Loucy (cell line): ENCODE measurements around the gene ADCY5.

Experiments used
- H2AFZ ChIP-seq: fragments of 200-600 bp; sonication (generic); 2 replicates; pipeline ENCODE4 v1.6.0; 2016; ENCODE audit warnings: antibody characterized with exemption, mild to moderate bottlenecking, low read length, moderate library complexity
- H3F3A ChIP-seq: fragments of 200-600 bp; 2 replicates; pipeline ENCODE4 v1.6.0; 2016; ENCODE audit warnings: antibody characterized with exemption, low read depth, mild to moderate bottlenecking
- H3K27me3 ChIP-seq: fragments of 200-600 bp; sonication (generic); 2 replicates; pipeline ENCODE4 v1.6.1; 2014; ENCODE audit warnings: low read length, mild to moderate bottlenecking; ENCODE audit not compliant: insufficient read depth, poor library complexity, severe bottlenecking
- H3K36me3 ChIP-seq: fragments of 200-600 bp; sonication (generic); 2 replicates; pipeline ENCODE4 v1.6.1; 2016; ENCODE audit warnings: low read length; ENCODE audit not compliant: insufficient read depth
- H3K4me1 ChIP-seq: fragments of 200-600 bp; sonication (generic); 2 replicates; pipeline ENCODE4 v1.5.1; 2014; ENCODE audit warnings: low read length, mild to moderate bottlenecking; ENCODE audit not compliant: insufficient read depth, poor library complexity, severe bottlenecking
- H3K4me2 ChIP-seq: fragments of 200-600 bp; sonication (generic); 2 replicates; pipeline ENCODE4 v1.6.0; 2014; ENCODE audit warnings: antibody characterized with exemption, low read length, low read depth, mild to moderate bottlenecking; ENCODE audit not compliant: poor library complexity, severe bottlenecking
- H3K4me3 ChIP-seq: fragments of 200-600 bp; sonication (generic); 2 replicates; pipeline ENCODE4 v1.5.1; 2014; ENCODE audit warnings: low read length, mild to moderate bottlenecking, mixed read lengths; ENCODE audit not compliant: poor library complexity, severe bottlenecking
- H3K79me2 ChIP-seq: fragments of 200-600 bp; sonication (generic); 2 replicates; pipeline ENCODE4 v1.6.1; 2014; ENCODE audit warnings: low read length; ENCODE audit not compliant: insufficient read depth
- H3K9ac ChIP-seq: fragments of 200-600 bp; sonication (generic); 2 replicates; pipeline ENCODE4 v1.6.0; 2014; ENCODE audit warnings: mild to moderate bottlenecking, low read depth, low read length, moderate library complexity; ENCODE audit not compliant: poor library complexity, severe bottlenecking
- H3K9me2 ChIP-seq: fragments of 200-600 bp; sonication (generic); replicated peaks from 2 replicates; pipeline ENCODE4 v1.6.1; 2016; ENCODE audit warnings: low read depth, low read length, mixed read lengths
- H3K9me3 ChIP-seq: fragments of 200-600 bp; sonication (generic); 2 replicates; pipeline ENCODE4 v1.6.1; 2014; ENCODE audit warnings: mild to moderate bottlenecking, antibody characterized with exemption, low read length, low read depth; ENCODE audit not compliant: insufficient read depth
- H4K20me1 ChIP-seq: fragments of 200-600 bp; sonication (generic); 2 replicates; pipeline ENCODE4 v1.6.0; 2014; ENCODE audit warnings: antibody characterized with exemption, low read length, mild to moderate bottlenecking; ENCODE audit not compliant: insufficient read depth, poor library complexity, severe bottlenecking
- CTCF ChIP-seq: fragments of 200-600 bp; sonication (generic); conservative IDR thresholded peaks from 2 replicates; pipeline ENCODE4 v1.5.1; 2014; ENCODE audit warnings: mild to moderate bottlenecking, antibody characterized with exemption, low read length
- EZH2phosphoT487 ChIP-seq: fragments of 200-600 bp; IDR thresholded peaks from 2 replicates; pipeline ENCODE4 v1.6.1; 2018; ENCODE audit warnings: antibody characterized with exemption, mild to moderate bottlenecking, moderate library complexity, borderline replicate concordance

ADCY5 gene

DNA sequence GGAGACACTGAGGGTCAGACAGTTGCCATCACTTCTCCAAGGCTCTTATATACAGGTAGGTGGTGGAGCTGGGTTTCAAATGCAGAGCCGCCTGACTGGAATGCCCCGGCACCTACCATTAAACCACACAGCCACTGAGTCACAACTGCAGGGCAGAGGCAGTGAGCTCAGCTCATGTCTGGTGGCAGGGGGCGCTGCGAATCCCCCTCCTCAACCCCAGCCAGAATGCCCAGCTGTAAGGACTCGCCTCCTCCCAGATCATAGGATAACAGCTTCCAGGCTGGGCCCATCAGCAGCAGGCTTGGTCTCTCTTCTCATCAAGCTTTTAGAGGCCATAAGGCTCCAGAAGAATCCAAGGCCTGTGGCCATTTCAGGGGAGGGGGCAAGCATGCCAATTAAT is 26.4 kb downstream of the ADCY5 start:
- Histone ChIP-seq H2AFZ (no peak overlapping the region), H3K79me2 (no peaks in the 10 kb centered on the region), H3K27me3 (no peaks in the 10 kb centered on the region), H3F3A (no peaks in the 10 kb centered on the region), H3K9me2 (no peaks in the 10 kb centered on the region), H3K36me3 (no peaks in the 10 kb centered on the region), H3K9me3 (no peaks in the 10 kb centered on the region), H3K4me2 (no peak overlapping the region), H3K4me3 (no peak overlapping the region), H3K4me1 (peaks cover 6% of the 10 kb centered on the region), H4K20me1 (no peaks in the 10 kb centered on the region), H3K9ac (no peak overlapping the region)
- no peak for TF ChIP-seq CTCF
- no peak for TF ChIP-seq EZH2phosphoT487

- Histone ChIP-seq H3K4me3 (no peak overlapping the region), H3K9me2 (no peaks in the 10 kb centered on the region), H3K79me2 (no peaks in the 10 kb centered on the region), H3F3A (no peaks in the 10 kb centered on the region), H4K20me1 (no peaks in the 10 kb centered on the region), H3K27me3 (no peaks in the 10 kb centered on the region), H3K36me3 (no peaks in the 10 kb centered on the region), H3K9ac (no peak overlapping the region), H2AFZ (no peak overlapping the region), H3K4me1 (peaks cover 6% of the 10 kb centered on the region), H3K4me2 (peak overlapping the region; percentile 19), H3K9me3 (no peaks in the 10 kb centered on the region)
- TF ChIP-seq CTCF (no peak), EZH2phosphoT487 (no peak)
Observed at GRCh38 chr3:123421353-123422174, 27.3 kb downstream of the ADCY5 start.

DNA sequence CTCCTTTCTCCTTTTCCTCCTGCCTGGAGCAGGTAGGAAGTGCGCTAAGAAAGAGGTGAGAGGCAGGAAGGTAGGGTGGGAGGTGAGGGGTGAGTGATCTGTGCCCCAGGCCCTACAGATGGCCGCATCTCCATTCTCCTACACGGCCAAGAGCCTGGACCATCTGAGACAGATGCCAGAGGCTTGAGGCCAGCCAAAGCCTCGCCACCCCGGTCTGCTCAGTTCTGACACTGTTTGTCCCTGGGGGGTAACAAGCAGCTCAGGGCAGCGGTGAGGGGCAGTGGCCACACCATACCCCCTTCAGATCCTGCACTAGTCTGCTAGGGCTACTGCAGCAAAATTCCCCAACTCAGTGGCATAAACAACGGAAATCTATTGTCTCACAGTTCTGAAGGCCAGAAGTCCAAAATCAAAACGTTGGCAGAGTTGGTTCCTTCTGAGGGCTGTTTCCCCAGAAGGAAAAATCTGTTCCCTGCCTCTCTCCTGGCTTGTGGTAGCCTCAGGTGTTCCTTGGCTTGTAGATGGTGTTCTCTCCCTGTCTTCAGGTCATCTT is 28.4 kb downstream of the ADCY5 start:
- Histone ChIP-seq H4K20me1 (no peaks in the 10 kb centered on the region), H3K9ac (no peak overlapping the region), H3K9me2 (no peaks in the 10 kb centered on the region), H3K36me3 (no peaks in the 10 kb centered on the region), H3K9me3 (no peaks in the 10 kb centered on the region), H3K4me1 (peaks cover 6% of the 10 kb centered on the region), H3K4me3 (no peak overlapping the region), H2AFZ (no peak overlapping the region), H3F3A (no peaks in the 10 kb centered on the region), H3K27me3 (no peaks in the 10 kb centered on the region), H3K4me2 (no peak overlapping the region), H3K79me2 (no peaks in the 10 kb centered on the region)
- TF ChIP-seq EZH2phosphoT487 (no peak), CTCF (no peak)
